Activated CD4-positive, alpha-beta T cell treated with anti-CD3 and anti-CD28 coated beads, Interleukin-2, Interleukin-4, amounts not matched to agents 100 ng/mL and 50 ng/mL, durations not matched to agents 16 hours and 8 hours (primary cell): Measurements from ENCODE around the gene FFAR3.
"Not testable (repeated sequence)": the region's sequence is repeated elsewhere in the genome, so short reads cannot be mapped to it uniquely, and the experiment has no call there.

Experiments
- DNase-seq: peaks from one replicate; pipeline ENCODE4 v3.0.0-alpha.2; 2020; ENCODE audit warnings: low spot score

Gene FFAR3

GRCh38 chr19:35401416-35401815, 43.2 kb downstream of the FFAR3 start:
- DNase-seq, result not testable (repeated sequence)

GRCh38 chr19:35403116-35403760, 45.0 kb downstream of the FFAR3 start:
- DNase-seq, result peak; percentile 39

GRCh38 chr19:35404879-35405622, 46.8 kb downstream of the FFAR3 start:
- DNase-seq, result peak; percentile 62

GRCh38 chr19:35407619-35408018, 49.4 kb downstream of the FFAR3 start:
- no peak for DNase-seq

- no peak for DNase-seq
Measured at GRCh38 chr19:35408284-35409171, 50.3 kb downstream of the FFAR3 start.

- DNase-seq, result no peak
Measured at GRCh38 chr19:35409191-35409590, 50.9 kb downstream of the FFAR3 start.
